HG03442 (cell line): ENCODE measurements around the gene TRAF3.
A peak's percentile ranks its signal among the peaks of the same experiment; 100 is the strongest.

Source experiments
- ATAC-seq: cut with Tn5 transposase; IDR thresholded peaks from one replicate; pipeline ENCODE4 v1.9.1; 2021; ENCODE audit warnings: mild to moderate bottlenecking, moderate library complexity; ENCODE audit not compliant: unreplicated experiment

Gene TRAF3, protein sequence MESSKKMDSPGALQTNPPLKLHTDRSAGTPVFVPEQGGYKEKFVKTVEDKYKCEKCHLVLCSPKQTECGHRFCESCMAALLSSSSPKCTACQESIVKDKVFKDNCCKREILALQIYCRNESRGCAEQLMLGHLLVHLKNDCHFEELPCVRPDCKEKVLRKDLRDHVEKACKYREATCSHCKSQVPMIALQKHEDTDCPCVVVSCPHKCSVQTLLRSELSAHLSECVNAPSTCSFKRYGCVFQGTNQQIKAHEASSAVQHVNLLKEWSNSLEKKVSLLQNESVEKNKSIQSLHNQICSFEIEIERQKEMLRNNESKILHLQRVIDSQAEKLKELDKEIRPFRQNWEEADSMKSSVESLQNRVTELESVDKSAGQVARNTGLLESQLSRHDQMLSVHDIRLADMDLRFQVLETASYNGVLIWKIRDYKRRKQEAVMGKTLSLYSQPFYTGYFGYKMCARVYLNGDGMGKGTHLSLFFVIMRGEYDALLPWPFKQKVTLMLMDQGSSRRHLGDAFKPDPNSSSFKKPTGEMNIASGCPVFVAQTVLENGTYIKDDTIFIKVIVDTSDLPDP

DNA sequence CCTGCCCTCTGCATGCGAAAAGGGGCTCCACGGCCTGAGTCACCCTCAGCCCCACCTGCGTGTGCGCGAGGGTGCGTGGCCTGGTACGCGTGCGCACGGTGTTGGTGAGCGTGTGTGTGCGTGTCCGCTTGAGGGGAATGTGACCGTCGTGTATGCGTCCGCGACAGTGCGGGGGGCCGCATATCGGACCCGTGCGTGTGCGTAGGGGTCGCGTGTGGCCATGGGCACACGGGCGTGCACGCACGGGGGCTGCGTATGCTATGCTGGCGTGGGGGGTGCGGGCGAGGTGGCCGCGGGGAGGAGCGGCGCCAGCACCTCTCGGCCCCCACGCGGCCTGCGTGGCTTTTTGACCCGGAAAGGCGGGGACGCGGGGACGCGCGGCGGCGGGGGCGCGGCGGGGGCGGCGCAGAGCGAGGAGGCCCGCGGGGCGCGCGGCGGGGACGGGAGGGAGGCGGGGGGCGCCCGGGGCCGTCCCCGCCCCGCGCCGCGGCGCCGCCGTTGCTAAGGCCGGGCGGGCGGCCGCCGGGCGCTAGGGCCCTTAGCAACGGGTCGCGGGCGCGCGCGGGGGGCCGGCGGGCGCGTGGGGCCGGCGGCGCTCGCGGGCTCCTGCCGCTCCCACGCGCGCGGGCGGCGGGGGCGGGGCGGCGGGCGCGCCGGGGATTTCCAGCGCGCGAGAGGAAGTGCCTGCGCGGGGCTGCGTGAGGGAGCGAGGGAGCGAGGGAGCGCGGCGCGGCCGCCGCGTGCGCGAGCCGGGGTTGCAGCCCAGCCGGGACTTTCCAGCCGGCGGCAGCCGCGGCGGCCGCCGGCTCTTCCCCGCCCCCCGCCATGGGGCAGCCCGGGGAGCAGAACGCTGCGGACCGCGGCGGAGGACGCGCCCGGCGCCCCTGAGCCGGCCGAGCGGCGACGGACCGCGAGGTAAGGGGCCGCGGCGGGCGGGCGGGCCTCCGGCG is at the start of gene TRAF3:
TSS of gene TRAF3 (plus strand) at position 689 of the 950 bp plus-strand sequence. CDS start 92,753 bp downstream, outside the sequence.
- peak; percentile 51 for ATAC-seq

- ATAC-seq, result no peak
These were observed 48.7 kb upstream of the TRAF3 start for GRCh38 chr14:102728501-102728900.

DNA sequence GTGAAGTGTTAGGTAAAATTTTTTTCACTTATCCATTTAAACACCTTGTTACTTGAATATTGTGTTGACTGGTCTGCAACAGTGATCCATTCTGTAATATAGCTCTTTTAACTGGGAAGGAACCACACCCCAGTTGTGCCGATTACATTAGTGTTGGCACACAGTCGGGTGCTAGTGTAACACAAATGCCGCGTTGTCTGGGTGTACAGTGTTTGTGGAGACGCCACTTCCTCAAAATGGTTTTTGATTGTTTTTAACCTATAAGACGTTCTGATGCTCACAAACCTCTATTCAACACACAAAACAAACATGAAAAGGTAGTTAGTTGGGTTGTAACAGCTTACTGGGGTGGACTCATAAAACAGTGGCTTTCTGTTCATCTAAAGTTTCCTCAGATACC is 48.0 kb upstream of the TRAF3 start:
- no peak for ATAC-seq

DNA sequence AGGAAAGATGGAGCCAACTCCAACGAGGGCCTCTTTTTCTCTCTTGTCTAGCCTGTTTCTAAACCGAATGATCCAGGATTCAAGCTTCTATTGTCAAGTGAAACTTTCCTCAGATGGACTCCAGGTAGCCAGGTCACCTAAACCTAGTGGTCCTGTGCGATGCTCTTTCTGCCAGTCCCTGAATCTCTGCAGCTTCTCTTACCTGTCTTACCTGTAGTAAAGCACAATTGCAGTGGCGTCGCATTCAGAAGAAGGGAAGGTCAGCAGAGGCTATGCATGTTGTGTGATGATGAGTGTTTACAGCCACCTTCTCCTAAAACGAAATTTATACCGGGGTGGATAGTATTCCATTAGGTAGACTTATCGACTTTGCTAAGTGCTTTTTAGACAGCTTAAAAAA is 47.4 kb upstream of the TRAF3 start:
- no peak for ATAC-seq

DNA sequence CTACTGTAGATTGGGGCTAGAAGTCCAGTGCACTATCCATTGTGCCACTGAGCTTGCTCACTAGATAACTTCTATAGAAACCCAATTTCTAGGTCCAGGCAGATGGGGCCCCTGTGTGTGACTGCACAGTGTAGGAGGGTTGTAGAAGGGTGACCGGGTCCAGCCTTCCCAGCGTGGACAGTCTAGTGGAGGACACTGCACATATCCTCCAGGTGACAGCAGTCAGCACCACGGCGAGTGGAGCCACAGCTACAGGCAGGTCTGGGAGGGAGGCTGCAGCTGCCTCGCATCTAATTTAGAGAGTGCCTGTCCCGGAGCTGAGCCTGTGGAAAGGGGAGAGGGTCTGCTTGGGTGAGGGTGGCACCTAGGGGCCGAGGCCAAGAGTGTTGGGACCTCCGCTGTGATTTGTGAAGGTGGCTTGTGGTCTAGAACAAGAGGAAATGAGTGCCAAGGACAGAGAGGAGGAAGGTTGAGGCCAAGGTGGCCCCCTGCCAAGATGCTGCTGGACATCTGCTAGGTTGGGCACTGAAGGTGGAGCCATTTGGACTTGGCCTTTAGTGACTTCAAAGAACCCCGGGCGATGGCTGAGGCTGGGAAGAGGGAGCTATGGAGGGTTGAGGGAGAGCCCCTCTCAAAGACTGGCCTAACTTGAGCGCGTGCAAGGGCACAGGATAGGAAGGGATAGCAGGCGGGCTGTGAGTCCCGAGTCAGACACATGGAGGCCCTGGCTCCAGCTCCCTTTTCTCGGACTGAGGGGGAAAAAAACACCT is 46.0 kb upstream of the TRAF3 start:
- ATAC-seq, result no peak

DNA sequence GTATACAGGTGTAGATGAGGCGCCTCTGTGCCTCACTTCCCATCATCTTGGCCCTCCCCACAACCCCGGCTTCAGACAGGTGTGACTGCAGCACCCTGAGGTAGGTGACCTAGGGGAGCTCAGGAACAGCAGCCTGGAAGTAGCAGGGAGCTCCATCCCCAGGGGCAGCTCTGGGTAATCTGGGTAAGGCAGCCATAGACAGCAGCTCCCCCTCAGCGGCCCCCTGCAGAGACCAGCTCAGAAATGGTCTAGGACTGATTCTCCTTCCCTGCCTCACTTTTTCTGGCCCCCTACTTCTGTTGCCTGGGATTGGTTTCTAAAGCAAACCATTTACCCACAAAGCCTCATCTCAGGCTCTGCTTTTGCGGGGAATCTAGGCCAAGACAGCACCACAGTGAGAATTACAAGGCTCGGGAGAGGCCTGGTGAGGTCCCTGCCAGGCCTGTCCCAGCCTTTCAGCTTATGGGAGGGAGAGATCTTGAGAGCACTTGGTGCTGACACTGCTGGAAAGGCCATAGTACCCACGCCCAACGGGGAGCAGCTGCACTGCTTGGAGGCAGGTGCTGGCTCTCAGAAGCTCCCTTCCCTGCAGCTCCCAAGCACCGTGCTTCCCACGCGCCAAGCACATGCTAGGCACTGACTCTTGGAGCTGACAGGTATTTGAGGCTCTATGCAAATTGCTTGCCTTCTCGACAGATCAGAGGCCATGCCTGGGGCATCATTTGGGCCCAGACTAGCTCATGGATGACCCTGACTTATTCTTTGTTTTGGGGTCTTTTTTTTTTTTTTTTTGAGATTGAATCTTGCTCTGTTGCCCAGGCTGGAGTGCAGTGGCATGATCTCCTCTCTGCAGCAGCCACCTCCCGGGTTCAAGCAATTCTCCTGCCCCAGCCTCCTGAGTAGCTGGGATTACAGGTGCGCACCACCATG is 45.1 kb upstream of the TRAF3 start:
- ATAC-seq, result no peak

- ATAC-seq, result no peak
These were observed 44.3 kb upstream of the TRAF3 start for GRCh38 chr14:102732924-102733323.

GRCh38 chr14:102733326-102733725 is 43.9 kb upstream of the TRAF3 start:
- no peak for ATAC-seq

GRCh38 chr14:102734436-102734835 is 42.8 kb upstream of the TRAF3 start:
- ATAC-seq, result no peak

GRCh38 chr14:102736956-102737355 is 40.3 kb upstream of the TRAF3 start:
- no peak for ATAC-seq

DNA sequence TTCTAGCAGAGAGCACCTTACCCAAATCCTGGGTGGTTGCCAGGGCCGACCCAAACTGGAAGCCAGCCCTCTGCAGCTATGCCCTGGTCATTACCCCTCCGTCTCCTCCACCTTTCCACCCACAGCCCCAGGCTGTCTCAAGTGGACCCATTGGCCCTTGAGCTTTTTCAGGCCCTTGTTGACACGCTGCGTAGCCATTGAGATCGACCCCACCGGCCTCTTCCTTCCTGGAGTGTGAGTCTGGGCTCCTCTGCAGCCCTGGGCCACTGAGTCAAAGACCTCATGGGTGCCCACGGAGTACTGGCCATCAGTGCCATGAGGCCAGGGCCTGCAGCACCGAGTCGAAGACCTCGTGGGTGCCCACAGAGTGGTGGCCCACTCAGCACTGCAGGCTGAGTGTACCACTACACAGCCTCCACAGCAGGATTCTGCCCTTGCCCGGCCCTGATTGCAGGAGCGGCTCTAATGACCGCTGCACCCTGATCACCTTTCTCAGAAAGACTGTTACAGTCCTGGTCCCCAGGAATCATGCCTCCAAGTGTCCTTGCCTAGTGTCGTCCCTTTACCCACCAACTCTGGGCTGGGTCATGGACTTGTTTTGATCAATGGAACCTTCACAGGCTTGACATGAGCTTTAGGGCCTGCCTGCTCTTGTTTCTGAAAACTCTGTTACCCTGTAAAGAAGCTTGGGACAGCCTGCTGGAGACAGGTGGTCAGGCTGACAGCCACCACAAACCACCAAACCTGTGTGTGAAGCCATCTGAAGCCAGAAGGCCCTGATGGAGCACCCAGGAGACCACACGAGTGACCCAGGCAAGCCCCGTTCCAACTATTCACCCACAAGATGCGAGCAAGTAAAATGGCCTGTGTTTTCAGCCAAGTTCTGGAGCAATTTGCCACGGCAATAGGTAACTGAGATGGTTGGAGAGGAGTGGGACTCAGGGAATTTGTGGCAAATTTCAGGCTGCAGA is 39.6 kb upstream of the TRAF3 start:
- ATAC-seq, result no peak

GRCh38 chr14:102738373-102739189 is 38.7 kb upstream of the TRAF3 start:
- no peak for ATAC-seq

DNA sequence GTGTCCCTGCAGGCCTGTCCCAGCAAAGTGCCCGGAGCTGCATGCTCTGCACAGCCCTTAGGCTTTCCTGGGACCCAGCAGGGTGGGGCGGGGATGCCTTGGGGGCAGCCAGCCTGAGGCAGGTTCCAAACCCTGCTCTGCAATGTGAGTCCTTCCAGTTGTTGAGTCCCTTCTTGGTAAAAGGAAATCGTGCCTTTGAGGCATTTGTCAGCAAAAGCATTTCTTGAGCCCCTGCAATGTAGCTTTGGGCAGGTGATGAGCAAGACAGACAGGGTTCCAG is 38.1 kb upstream of the TRAF3 start:
- ATAC-seq, result no peak

DNA sequence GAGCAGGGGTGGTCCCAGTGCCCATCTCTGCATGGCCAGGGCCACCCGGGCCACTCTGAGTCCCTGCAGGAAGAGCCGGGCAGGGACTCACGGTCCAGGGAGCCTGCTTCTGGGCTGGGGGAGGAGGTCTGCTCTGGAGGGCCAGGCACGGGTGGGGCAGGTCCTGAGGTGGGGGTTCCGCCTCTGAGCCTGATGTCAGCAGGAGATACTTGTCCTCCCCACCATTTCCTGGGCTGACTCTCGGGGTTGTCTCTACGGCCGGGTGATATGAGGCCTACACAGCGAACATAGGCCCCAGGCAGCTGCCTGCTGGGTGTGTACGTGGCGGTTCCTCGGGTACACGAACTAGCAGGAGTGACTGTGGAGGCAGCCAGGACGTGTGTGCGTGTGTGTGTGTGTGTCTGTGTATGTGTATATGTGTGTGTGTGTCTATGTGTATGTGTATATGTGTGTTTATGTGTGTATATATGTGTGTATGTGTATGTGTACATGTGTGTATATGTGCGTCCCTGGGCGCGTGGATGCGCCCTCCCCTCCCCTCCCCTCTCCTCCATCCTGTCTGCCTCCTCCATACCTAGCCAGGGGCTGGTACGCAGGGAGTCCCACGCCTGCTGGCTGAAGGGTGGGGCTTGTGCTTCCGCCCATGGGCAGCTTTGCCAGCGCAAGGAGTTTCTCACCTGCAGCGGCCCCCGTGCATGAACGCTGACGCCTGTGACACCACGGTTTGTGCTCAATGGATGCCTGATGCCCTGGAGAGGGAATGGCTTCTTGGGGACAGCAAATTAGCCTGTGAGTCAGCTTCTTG is 30.4 kb upstream of the TRAF3 start:
- ATAC-seq, result no peak

- ATAC-seq, result no peak
These were observed 28.4 kb upstream of the TRAF3 start for GRCh38 chr14:102748806-102749205.

- no peak for ATAC-seq
These were observed 27.6 kb upstream of the TRAF3 start for GRCh38 chr14:102749393-102750305.
